NB4 (cell line): ENCODE results near the gene TMPRSS3.

Source experiments
- CTCF ChIP-seq: IDR thresholded peaks from one replicate; pipeline ENCODE4 v1.5.1; 2012; ENCODE audit warnings: low read depth, low read length
- MAX ChIP-seq: IDR thresholded peaks from 2 replicates; pipeline ENCODE4 v1.6.1; 2011; ENCODE audit warnings: low read depth, low read length
- POLR2A ChIP-seq: IDR thresholded peaks from 2 replicates; pipeline ENCODE4 v1.6.1; 2011; ENCODE audit warnings: mild to moderate bottlenecking; ENCODE audit not compliant: insufficient read length; ENCODE audit errors: extremely low read depth

DNA sequence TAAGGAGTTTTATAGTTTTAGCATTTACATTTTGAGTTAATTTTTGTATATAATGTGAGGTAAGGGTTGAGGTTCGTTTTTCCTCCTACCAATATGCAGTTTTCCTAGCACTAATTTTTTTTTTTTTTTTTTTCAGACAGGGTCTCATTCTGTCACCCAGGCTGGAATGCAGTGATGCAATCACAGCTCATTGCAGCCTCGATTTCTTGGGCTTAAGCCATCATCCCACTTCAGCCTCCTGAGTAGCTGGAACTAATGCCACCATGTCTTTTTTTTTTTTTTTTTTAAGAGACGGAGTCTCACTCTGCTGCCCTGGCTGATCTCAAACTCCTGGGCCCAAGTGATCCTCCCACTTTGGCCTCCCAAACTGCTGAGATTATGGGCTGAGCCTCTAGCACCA, 5.3 kb upstream of the TMPRSS3 start:
- no peak for TF ChIP-seq POLR2A
- TF ChIP-seq CTCF = no peak
- no peak for TF ChIP-seq MAX
